K562 (cell line): ENCODE results near the gene BOLA3. TPM values are rescaled to one million over a fixed set of nuclear protein-coding genes. Genes with fewer than 3 reads are reported as not detected.

ENCODE experiments used
- CBX8 ChIP-seq: fragments of 200-600 bp; sonication (generic); IDR thresholded peaks from 2 replicates; pipeline ENCODE4 v1.6.1; 2012; ENCODE audit warnings: borderline replicate concordance, mixed run types, low read depth, mild to moderate bottlenecking, moderate library complexity, mixed read lengths, low read length, control low read depth, inconsistent platforms; ENCODE audit not compliant: poor library complexity, severe bottlenecking; ENCODE audit errors: extremely low read depth
- CCAR2 ChIP-seq: fragments of 200-400 bp; formaldehyde crosslinking; IDR thresholded peaks from 2 replicates; pipeline ENCODE4 v1.6.1; 2017; ENCODE audit warnings: mild to moderate bottlenecking, low read depth, low read length
- EZH2 ChIP-seq: IDR thresholded peaks from 2 replicates; pipeline ENCODE4 v1.6.1; 2012; ENCODE audit warnings: low read depth, mild to moderate bottlenecking, inconsistent platforms, low read length, borderline replicate concordance
- GABPB2 ChIP-seq: fragments of 250-450 bp; sonication (Bioruptor Pico); conservative IDR thresholded peaks from 2 replicates; pipeline ENCODE4 v1.5.1; 2021; ENCODE audit warnings: mild to moderate bottlenecking
- GATAD2A ChIP-seq: fragments of 450-650 bp; IDR thresholded peaks from 2 replicates; pipeline ENCODE4 v1.6.1; 2017
- HMG20B ChIP-seq: fragments of 250-450 bp; sonication (Bioruptor Pico); IDR thresholded peaks from 2 replicates; pipeline ENCODE4 v1.5.0; 2021; ENCODE audit warnings: mild to moderate bottlenecking
- KLF6 ChIP-seq: fragments of 250-450 bp; sonication (Bioruptor Pico); IDR thresholded peaks from 2 replicates; pipeline ENCODE4 v1.4.0; 2020; ENCODE audit warnings: mild to moderate bottlenecking, moderate library complexity, borderline replicate concordance
- MAFF ChIP-seq: IDR thresholded peaks from 2 replicates; pipeline ENCODE4 v1.6.1; 2012; ENCODE audit warnings: low read length, improper control_type of control experiment
- MTF1 ChIP-seq: fragments of 250-450 bp; sonication (Bioruptor Pico); IDR thresholded peaks from 2 replicates; pipeline ENCODE4 v1.9.0; 2021; ENCODE audit warnings: moderate library complexity, mild to moderate bottlenecking, inconsistent platforms, borderline replicate concordance
- NCOA4 ChIP-seq: fragments of 450-650 bp; IDR thresholded peaks from 2 replicates; pipeline ENCODE4 v1.6.1; 2018; ENCODE audit warnings: mild to moderate bottlenecking; ENCODE audit not compliant: partially characterized antibody
- NELFE ChIP-seq: IDR thresholded peaks from 2 replicates; pipeline ENCODE4 v1.6.1; 2011; ENCODE audit warnings: mild to moderate bottlenecking; ENCODE audit not compliant: insufficient read depth, insufficient read length
- RBM15 ChIP-seq: fragments of 200-400 bp; formaldehyde crosslinking; IDR thresholded peaks from 2 replicates; pipeline ENCODE4 v1.6.1; 2018; ENCODE audit warnings: mild to moderate bottlenecking, low read length, moderate library complexity; ENCODE audit not compliant: insufficient read depth
- RBM17 ChIP-seq: fragments of 200-400 bp; formaldehyde crosslinking; IDR thresholded peaks from 2 replicates; pipeline ENCODE4 v1.6.1; 2017; ENCODE audit warnings: low read depth, mild to moderate bottlenecking, low read length, borderline replicate concordance
- RCOR1 ChIP-seq, 2 experiments: IDR thresholded peaks; 2 replicates each; pipeline ENCODE4 v1.6.1; 2012; ENCODE audit warnings: low read depth in 2 of 2, low read length in 2 of 2, borderline replicate concordance in 1 of 2, improper control_type of control experiment in 1 of 2
- RHOXF2B ChIP-seq: fragments of 250-450 bp; sonication (Bioruptor Pico); conservative IDR thresholded peaks from 2 replicates; pipeline ENCODE4 v1.5.1; 2021
- ZNF197 ChIP-seq: fragments of 200-800 bp; sonication (Bioruptor generic); IDR thresholded peaks from 2 replicates; pipeline ENCODE4 v1.6.1; 2016; ENCODE audit warnings: low read depth, missing genetic modification characterization, missing compliant biosample characterization
- ZNF212 ChIP-seq: fragments of 450-650 bp; formaldehyde crosslinking; IDR thresholded peaks from 2 replicates; pipeline ENCODE4 v1.4.0; 2020; ENCODE audit warnings: mild to moderate bottlenecking
- ZNF507 ChIP-seq: conservative IDR thresholded peaks from 2 replicates; pipeline ENCODE4 v1.6.1; 2017; ENCODE audit warnings: missing genetic modification characterization, missing compliant biosample characterization
- ZNF778 ChIP-seq: fragments of 450-650 bp; formaldehyde crosslinking; IDR thresholded peaks from 2 replicates; pipeline ENCODE4 v1.4.0; 2020; ENCODE audit warnings: mild to moderate bottlenecking, moderate library complexity
- polyA plus RNA-seq, 8 experiments: library from polyadenylated mRNA; depleted of rRNA in 4 of 8; stranded (reverse) in 5 of 8; unstranded in 3 of 8; fragments of >200 nt; fragmentation: Nextera tagmentation in 2 of 8; fragmentation: Illumina TruSeq in 1 of 8; extraction: Ambion mirVana in 2 of 8; extraction: Trizol in 1 of 8; gene quantifications; 2 replicates each; pipeline versions ENCODE4 v1.2.1 to v1.2.3, GENCODE V29; 2011 to 2014; ENCODE audit warnings: inconsistent platforms in 1 of 8, missing spikeins in 1 of 8
- total RNA-seq, 7 experiments: library from RNA; depleted of rRNA in 6 of 7; stranded (reverse); fragments of >200 nt in 6 of 7; fragmentation: Illumina TruSeq in 2 of 7; extraction: Trizol in 2 of 7; gene quantifications; 2 replicates each; pipeline versions ENCODE4 v1.2.1 to v1.2.3, GENCODE V29; 2011 to 2021; ENCODE audit warnings: low replicate concordance in 1 of 7
- TF ChIP-seq, protein P1 (sequence below): fragments of 250-450 bp; sonication (Bioruptor Pico); IDR thresholded peaks from 2 replicates; pipeline ENCODE4 v1.4.0; 2020; ENCODE audit warnings: mild to moderate bottlenecking
- TF ChIP-seq, protein P2 (sequence below): fragments of 450-650 bp; formaldehyde crosslinking; IDR thresholded peaks from 2 replicates; pipeline ENCODE4 v1.4.0; 2020; ENCODE audit warnings: mild to moderate bottlenecking
- TF ChIP-seq, protein P3 (sequence below): sonication (generic); formaldehyde crosslinking; IDR thresholded peaks from 2 replicates; pipeline ENCODE4 v1.9.0; 2022; ENCODE audit warnings: mild to moderate bottlenecking, missing genetic modification reagents
- TF ChIP-seq, protein P4 (sequence below): sonication (generic); formaldehyde crosslinking; IDR thresholded peaks from 2 replicates; pipeline ENCODE4 v1.4.0; 2020; ENCODE audit warnings: mild to moderate bottlenecking, missing genetic modification reagents

The BOLA3 gene
- total and polyA plus RNA-seq, 9 of the 15 experiments (the other 6 are each of a cell fraction or from before 2014, with no cell fraction given), result 149 to 619 (median 255) TPM

DNA sequence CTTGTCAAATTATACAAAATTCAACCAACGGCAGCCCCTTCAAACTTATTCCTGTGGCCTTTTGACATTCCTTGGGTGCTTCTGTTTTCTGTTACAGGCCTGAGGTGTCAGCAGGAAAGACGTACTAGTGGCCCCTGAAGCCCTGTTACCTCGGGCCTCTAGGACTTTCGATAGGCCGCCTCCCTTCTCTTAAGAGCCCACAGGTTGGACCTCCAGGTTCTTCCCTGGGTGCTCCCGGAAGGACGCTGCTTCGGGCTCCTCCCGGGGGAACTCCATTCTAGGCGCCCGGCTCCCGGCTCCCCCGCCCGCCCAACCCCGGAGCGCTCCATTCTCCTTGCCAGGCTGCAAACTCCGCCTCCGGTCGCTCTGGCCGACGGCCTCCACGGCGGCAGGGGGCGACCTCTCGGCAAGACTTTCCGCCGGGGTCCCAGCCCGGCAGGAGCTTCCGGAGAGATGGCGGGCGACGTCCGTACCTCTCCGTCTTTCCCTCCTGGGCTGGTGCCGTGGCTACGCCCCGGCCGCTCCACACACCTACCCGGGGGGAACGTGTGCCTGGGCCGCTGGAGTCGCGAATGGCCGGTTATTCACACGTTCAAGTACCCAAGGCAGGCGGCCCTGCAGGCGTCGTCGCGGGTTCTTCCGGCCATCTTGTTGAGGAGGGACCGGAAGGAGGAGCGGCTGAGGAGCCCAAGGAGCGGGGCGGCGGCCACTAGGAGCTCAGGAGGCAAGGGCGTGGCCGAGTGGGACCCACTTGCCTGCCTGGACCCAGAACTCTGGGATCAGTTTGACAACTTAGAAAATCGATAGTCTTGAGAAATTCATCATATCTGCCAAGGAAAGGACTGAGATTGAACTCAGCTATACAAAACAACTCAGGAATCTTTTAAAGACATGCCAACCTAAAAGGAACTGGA lies 27.5 kb downstream of the BOLA3 start (continued):
- TF ChIP-seq, protein P1, sequence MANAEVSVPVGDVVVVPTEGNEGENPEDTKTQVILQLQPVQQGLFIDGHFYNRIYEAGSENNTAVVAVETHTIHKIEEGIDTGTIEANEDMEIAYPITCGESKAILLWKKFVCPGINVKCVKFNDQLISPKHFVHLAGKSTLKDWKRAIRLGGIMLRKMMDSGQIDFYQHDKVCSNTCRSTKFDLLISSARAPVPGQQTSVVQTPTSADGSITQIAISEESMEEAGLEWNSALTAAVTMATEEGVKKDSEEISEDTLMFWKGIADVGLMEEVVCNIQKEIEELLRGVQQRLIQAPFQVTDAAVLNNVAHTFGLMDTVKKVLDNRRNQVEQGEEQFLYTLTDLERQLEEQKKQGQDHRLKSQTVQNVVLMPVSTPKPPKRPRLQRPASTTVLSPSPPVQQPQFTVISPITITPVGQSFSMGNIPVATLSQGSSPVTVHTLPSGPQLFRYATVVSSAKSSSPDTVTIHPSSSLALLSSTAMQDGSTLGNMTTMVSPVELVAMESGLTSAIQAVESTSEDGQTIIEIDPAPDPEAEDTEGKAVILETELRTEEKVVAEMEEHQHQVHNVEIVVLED (CRISPR knock-in tag), result peak; percentile 53; the same call in 1 of the 2 replicates
- no peak for TF ChIP-seq GABPB2
- no peak for TF ChIP-seq RBM17
- TF ChIP-seq KLF6, result peak; percentile 40; the same call in 1 of the 2 replicates
- TF ChIP-seq, protein P2, sequence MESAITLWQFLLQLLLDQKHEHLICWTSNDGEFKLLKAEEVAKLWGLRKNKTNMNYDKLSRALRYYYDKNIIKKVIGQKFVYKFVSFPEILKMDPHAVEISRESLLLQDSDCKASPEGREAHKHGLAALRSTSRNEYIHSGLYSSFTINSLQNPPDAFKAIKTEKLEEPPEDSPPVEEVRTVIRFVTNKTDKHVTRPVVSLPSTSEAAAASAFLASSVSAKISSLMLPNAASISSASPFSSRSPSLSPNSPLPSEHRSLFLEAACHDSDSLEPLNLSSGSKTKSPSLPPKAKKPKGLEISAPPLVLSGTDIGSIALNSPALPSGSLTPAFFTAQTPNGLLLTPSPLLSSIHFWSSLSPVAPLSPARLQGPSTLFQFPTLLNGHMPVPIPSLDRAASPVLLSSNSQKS (CRISPR knock-in tag), result no peak
- TF ChIP-seq MTF1 (CRISPR knock-in tag), result no peak
- no peak for TF ChIP-seq CCAR2
- no peak for TF ChIP-seq HMG20B
- no peak for TF ChIP-seq RCOR1 (IDR thresholded peaks at IDR 0.05; ENCODE audit: borderline replicate concordance in 1 of 2, low read depth in 2 of 2, low read length in 2 of 2)
- TF ChIP-seq ZNF212 (CRISPR knock-in tag), result no peak
- TF ChIP-seq NCOA4, result no peak
- TF ChIP-seq NELFE, result no peak
- no peak for TF ChIP-seq ZNF778 (CRISPR knock-in tag)
- TF ChIP-seq MAFF, result no peak
- TF ChIP-seq GATAD2A, result no peak
- no peak for TF ChIP-seq ZNF507 (tag)
- TF ChIP-seq ZNF197 (CRISPR knock-in tag), result peak; percentile 86
- TF ChIP-seq RBM15, result no peak
- TF ChIP-seq CBX8, result no peak
- TF ChIP-seq RHOXF2B (CRISPR knock-in tag), result 0 out of 2 replicates have a peak, but pooled peaks have one; percentile 39
- TF ChIP-seq, protein P3, sequence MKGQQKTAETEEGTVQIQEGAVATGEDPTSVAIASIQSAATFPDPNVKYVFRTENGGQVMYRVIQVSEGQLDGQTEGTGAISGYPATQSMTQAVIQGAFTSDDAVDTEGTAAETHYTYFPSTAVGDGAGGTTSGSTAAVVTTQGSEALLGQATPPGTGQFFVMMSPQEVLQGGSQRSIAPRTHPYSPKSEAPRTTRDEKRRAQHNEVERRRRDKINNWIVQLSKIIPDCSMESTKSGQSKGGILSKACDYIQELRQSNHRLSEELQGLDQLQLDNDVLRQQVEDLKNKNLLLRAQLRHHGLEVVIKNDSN (CRISPR knock-in tag), result no peak
- no peak for TF ChIP-seq EZH2
- TF ChIP-seq, protein P4, sequence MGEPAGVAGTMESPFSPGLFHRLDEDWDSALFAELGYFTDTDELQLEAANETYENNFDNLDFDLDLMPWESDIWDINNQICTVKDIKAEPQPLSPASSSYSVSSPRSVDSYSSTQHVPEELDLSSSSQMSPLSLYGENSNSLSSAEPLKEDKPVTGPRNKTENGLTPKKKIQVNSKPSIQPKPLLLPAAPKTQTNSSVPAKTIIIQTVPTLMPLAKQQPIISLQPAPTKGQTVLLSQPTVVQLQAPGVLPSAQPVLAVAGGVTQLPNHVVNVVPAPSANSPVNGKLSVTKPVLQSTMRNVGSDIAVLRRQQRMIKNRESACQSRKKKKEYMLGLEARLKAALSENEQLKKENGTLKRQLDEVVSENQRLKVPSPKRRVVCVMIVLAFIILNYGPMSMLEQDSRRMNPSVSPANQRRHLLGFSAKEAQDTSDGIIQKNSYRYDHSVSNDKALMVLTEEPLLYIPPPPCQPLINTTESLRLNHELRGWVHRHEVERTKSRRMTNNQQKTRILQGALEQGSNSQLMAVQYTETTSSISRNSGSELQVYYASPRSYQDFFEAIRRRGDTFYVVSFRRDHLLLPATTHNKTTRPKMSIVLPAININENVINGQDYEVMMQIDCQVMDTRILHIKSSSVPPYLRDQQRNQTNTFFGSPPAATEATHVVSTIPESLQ (CRISPR knock-in tag), result 0 out of 2 replicates have a peak, but pooled peaks have one; percentile 35
